Liver (tissue), 9 donors: ENCODE measurements around the gene APOE. TPM values are rescaled to one million over a fixed set of nuclear protein-coding genes. Genes with fewer than 3 reads are reported as not detected.
"Not testable (repeated sequence)": the region's sequence is repeated elsewhere in the genome, so short reads cannot be mapped to it uniquely, and the experiment has no call there.

Source experiments
- DNase-seq: peaks from one replicate; pipeline ENCODE4 v3.0.0-alpha.2; 2017; ENCODE audit warnings: low spot score
- H3K27ac ChIP-seq, 2 donors: one replicate each; pipeline ENCODE4 v1.7.0; 2013; ENCODE audit warnings: inconsistent platforms in 2 of 2, low read length in 2 of 2, control low read depth in 1 of 2, low read depth in 1 of 2, mild to moderate bottlenecking in 1 of 2
- H3K27me3 ChIP-seq, 4 donors: one replicate each; pipeline versions ENCODE4 v1.6.1 to v1.7.0; 2013; ENCODE audit warnings: low read length in 3 of 4, inconsistent platforms in 1 of 4, mild to moderate bottlenecking in 1 of 4, moderate library complexity in 1 of 4; ENCODE audit not compliant: control insufficient read depth in 4 of 4, insufficient read depth in 4 of 4
- H3K36me3 ChIP-seq, 4 donors: one replicate each; pipeline versions ENCODE4 v1.6.1 to v1.7.0; 2013; ENCODE audit warnings: low read length in 3 of 4, mild to moderate bottlenecking in 3 of 4, low read depth in 1 of 4, moderate library complexity in 1 of 4; ENCODE audit not compliant: control insufficient read depth in 4 of 4, insufficient read depth in 3 of 4
- H3K4me1 ChIP-seq, 4 donors: one replicate each; pipeline versions ENCODE4 v1.6.1 to v1.7.0; 2013; ENCODE audit warnings: low read length in 3 of 4, mild to moderate bottlenecking in 3 of 4, moderate library complexity in 1 of 4; ENCODE audit not compliant: control insufficient read depth in 4 of 4, insufficient read depth in 4 of 4
- H3K4me3 ChIP-seq, 3 donors: one replicate each; pipeline versions ENCODE4 v1.6.1 to v1.7.0; 2013; ENCODE audit warnings: low read length in 3 of 3, control low read depth in 1 of 3, low read depth in 1 of 3, mild to moderate bottlenecking in 1 of 3
- H3K9ac ChIP-seq, 2 donors: one replicate each; pipeline ENCODE4 v1.7.0; 2013; ENCODE audit warnings: low read length in 2 of 2, mild to moderate bottlenecking in 2 of 2, moderate library complexity in 2 of 2, control low read depth in 1 of 2, low read depth in 1 of 2
- H3K9me3 ChIP-seq, 4 donors: one replicate each; pipeline versions ENCODE4 v1.6.1 to v1.7.0; 2013; ENCODE audit warnings: low read length in 3 of 4; ENCODE audit not compliant: control insufficient read depth in 4 of 4
- CTCF ChIP-seq: fragments of 150-350 bp; IDR thresholded peaks from 2 replicates; pipeline ENCODE4 v1.5.1; 2017; ENCODE audit warnings: improper control_type of control experiment, low read depth, low read length; ENCODE audit not compliant: missing input control
- EGR1 ChIP-seq, 2 donors: IDR thresholded peaks; 2 replicates each; pipeline ENCODE4 v1.6.1; 2016 to 2018; ENCODE audit warnings: antibody characterized with exemption in 2 of 2, low read depth in 2 of 2
- FOXA1 ChIP-seq: IDR thresholded peaks from 2 replicates; pipeline ENCODE4 v1.6.1; 2016; ENCODE audit warnings: antibody characterized with exemption
- FOXA2 ChIP-seq: IDR thresholded peaks from 2 replicates; pipeline ENCODE4 v1.6.1; 2016; ENCODE audit warnings: antibody characterized with exemption
- GABPA ChIP-seq, 2 donors: IDR thresholded peaks in 1 of 2; conservative IDR thresholded peaks in 1 of 2; 2 replicates each; pipeline ENCODE4 v1.6.1; 2016; ENCODE audit warnings: antibody characterized with exemption in 2 of 2, mild to moderate bottlenecking in 1 of 2, moderate library complexity in 1 of 2
- HNF4A ChIP-seq, 2 donors: conservative IDR thresholded peaks; 2 replicates each; pipeline ENCODE4 v1.6.1; 2016; ENCODE audit warnings: antibody characterized with exemption in 2 of 2, mild to moderate bottlenecking in 2 of 2
- HNF4G ChIP-seq: IDR thresholded peaks from 2 replicates; pipeline ENCODE4 v1.6.1; 2016; ENCODE audit warnings: antibody characterized with exemption
- JUND ChIP-seq, 2 donors: IDR thresholded peaks; 2 replicates each; pipeline ENCODE4 v1.6.1; 2016; ENCODE audit warnings: antibody characterized with exemption in 2 of 2
- NR2F2 ChIP-seq: IDR thresholded peaks from 2 replicates; pipeline ENCODE4 v1.6.1; 2016; ENCODE audit warnings: antibody characterized with exemption
- RAD21 ChIP-seq, 2 donors: IDR thresholded peaks; 2 replicates each; pipeline ENCODE4 v1.6.1; 2016; ENCODE audit warnings: antibody characterized with exemption in 2 of 2, mild to moderate bottlenecking in 2 of 2
- REST ChIP-seq: IDR thresholded peaks from 2 replicates; pipeline ENCODE4 v1.6.1; 2016; ENCODE audit warnings: antibody characterized with exemption, mild to moderate bottlenecking
- RXRA ChIP-seq, 2 donors: IDR thresholded peaks; 2 replicates each; pipeline ENCODE4 v1.6.1; 2017 to 2018; ENCODE audit warnings: antibody characterized with exemption in 2 of 2, mild to moderate bottlenecking in 1 of 2
- SP1 ChIP-seq: IDR thresholded peaks from 2 replicates; pipeline ENCODE4 v1.6.1; 2018; ENCODE audit warnings: antibody characterized with exemption, mild to moderate bottlenecking
- TAF1 ChIP-seq: conservative IDR thresholded peaks from 2 replicates; pipeline ENCODE4 v1.6.1; 2016; ENCODE audit warnings: antibody characterized with exemption, mild to moderate bottlenecking
- YY1 ChIP-seq: IDR thresholded peaks from 2 replicates; pipeline ENCODE4 v1.6.1; 2016; ENCODE audit warnings: antibody characterized with exemption, mild to moderate bottlenecking
- WGBS: extraction: QIAGEN DNeasy Blood & Tissue Kit; methylation state at CpG from one replicate; pipeline ENCODE4 v1.1.7; 2013; 5-methylcytosine and 5-hydroxymethylcytosine counted together
- polyA plus RNA-seq, 2 donors: library from polyadenylated mRNA; stranded (reverse) in 1 of 2; unstranded in 1 of 2; fragments of 200-250 nt in 1 of 2; fragments of >200 nt in 1 of 2; fragmentation: Nextera tagmentation in 1 of 2; extraction: Ambion mirVana in 1 of 2; gene quantifications; one replicate each; pipeline versions ENCODE4 v1.2.1 to v1.2.3, GENCODE V29; 2013 to 2015
- total RNA-seq, 2 donors: library from RNA; depleted of rRNA; stranded (reverse); fragments of >200 nt; gene quantifications; one replicate each; pipeline ENCODE4 v1.2.3, GENCODE V29; 2014
- TF ChIP-seq, protein P1 (sequence below): IDR thresholded peaks from 2 replicates; pipeline ENCODE4 v1.6.1; 2016; ENCODE audit warnings: antibody characterized with exemption
- TF ChIP-seq, protein P2 (sequence below): IDR thresholded peaks from 2 replicates; pipeline ENCODE4 v1.6.1; 2016; ENCODE audit warnings: antibody characterized with exemption
- TF ChIP-seq, protein P3 (sequence below): IDR thresholded peaks from 2 replicates; pipeline ENCODE4 v1.6.1; 2016; ENCODE audit warnings: antibody characterized with exemption
- donor health status: healthy.
- donor health status: healthy.
- donor health status: healthy.
- donor health status: healthy.
- donor health status: healthy.

The APOE gene
- total and polyA plus RNA-seq, 4 donors: 1,884 to 5,263 (median 3,713) TPM

DNA sequence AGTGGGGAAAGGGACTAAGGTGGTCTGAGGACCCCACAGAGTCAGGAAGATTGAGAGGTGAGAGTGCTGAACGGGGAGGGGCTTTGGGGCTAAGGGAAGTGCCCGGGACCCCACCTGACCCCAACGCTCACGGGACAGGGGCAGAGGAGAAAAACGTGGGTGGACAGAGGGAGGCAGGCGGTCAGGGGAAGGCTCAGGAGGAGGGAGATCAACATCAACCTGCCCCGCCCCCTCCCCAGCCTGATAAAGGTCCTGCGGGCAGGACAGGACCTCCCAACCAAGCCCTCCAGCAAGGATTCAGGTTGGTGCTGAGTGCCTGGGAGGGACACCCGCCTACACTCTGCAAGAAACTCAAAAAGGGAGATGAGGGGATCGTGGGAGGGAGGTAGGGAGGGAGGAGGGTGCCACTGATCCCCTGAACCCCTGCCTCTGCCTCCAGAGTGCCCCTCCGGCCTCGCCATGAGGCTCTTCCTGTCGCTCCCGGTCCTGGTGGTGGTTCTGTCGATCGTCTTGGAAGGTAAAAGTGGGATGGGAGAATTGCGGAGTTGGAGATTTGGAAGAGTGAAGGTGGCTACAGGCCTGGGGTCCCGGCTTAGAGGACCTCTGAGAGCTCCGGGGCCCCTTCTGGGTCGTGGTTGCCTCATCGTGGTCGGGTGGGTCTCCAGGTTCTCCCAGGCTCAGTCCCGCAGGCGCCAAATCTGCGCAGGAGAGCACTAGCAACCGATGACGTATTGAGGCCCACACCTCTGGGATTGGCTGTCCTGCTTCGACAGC is 9.0 kb downstream of the APOE start, which contains the start of gene APOC1:
Gene APOC1 (plus strand): TSS at position 176 of the 774 bp plus-strand sequence. CDS start 284 bp downstream, at position 460.
- DNase-seq: peak; percentile 85
- TF ChIP-seq SP1 (peak; percentile 52), RAD21 (IDR thresholded peaks at IDR 0.05) (peak in 1 of 2 donors; percentile 36), HNF4A (conservative IDR thresholded peaks at IDR 0.05) (peak in 1 of 2 donors; percentile 40), RXRA (IDR thresholded peaks at IDR 0.05) (peak; percentile 75 to 76), TAF1 (peak; percentile 66), EGR1 (IDR thresholded peaks at IDR 0.05; ENCODE audit: low read depth in 2 of 2) (peak; percentile 79 to 93), REST (peak; percentile 79)

GRCh38 chr19:44924243-44924725 is 18.7 kb downstream of the APOE start:
- peak overlapping the region in 1 of 2 donors; percentile 38 for H3K9ac ChIP-seq
- peaks cover 0 to 1% (median 0%) of the 10 kb centered on the region in 4 donors for H3K36me3 ChIP-seq
- no peak overlapping the region for H3K4me3 ChIP-seq
- no peaks in the 10 kb centered on the region for H3K9me3 ChIP-seq
- no peaks in the 10 kb centered on the region for H3K27me3 ChIP-seq
- H3K4me1 ChIP-seq: peaks cover 22 to 53% (median 39%) of the 10 kb centered on the region in 4 donors
- 28% methylated on average over 8 of the region's 8 CpGs for WGBS
- H3K27ac ChIP-seq: peak overlapping the region; percentile 94 to 95
- peak; percentile 62 for DNase-seq
- peak; percentile 71 for TF ChIP-seq YY1
- TF ChIP-seq, protein P1, sequence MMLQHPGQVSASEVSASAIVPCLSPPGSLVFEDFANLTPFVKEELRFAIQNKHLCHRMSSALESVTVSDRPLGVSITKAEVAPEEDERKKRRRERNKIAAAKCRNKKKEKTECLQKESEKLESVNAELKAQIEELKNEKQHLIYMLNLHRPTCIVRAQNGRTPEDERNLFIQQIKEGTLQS: peak; percentile 66
- peak; percentile 60 to 76 for TF ChIP-seq RAD21 (IDR thresholded peaks at IDR 0.05)
- TF ChIP-seq HNF4G: peak; percentile 78
- TF ChIP-seq EGR1 (IDR thresholded peaks at IDR 0.05; ENCODE audit: low read depth in 2 of 2): peak; percentile 58 to 73
- no peak for TF ChIP-seq GABPA (IDR thresholded peaks at IDR 0.05 in 1 of 2, conservative IDR thresholded peaks at IDR 0.05 in 1 of 2)
- TF ChIP-seq RXRA (IDR thresholded peaks at IDR 0.05): peak; percentile 99
- TF ChIP-seq CTCF: no peak
- TF ChIP-seq SP1: peak; percentile 99
- peak; percentile 79 for TF ChIP-seq FOXA2
- TF ChIP-seq FOXA1: peak; percentile 86
- TF ChIP-seq TAF1: peak; percentile 67
- TF ChIP-seq HNF4A (conservative IDR thresholded peaks at IDR 0.05): peak; percentile 94 to 95
- TF ChIP-seq JUND (IDR thresholded peaks at IDR 0.05): peak; percentile 74 to 89
- peak; percentile 95 for TF ChIP-seq NR2F2
- TF ChIP-seq REST: peak; percentile 88
- TF ChIP-seq, protein P2, sequence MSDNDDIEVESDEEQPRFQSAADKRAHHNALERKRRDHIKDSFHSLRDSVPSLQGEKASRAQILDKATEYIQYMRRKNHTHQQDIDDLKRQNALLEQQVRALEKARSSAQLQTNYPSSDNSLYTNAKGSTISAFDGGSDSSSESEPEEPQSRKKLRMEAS: peak; percentile 94
- TF ChIP-seq, protein P3, sequence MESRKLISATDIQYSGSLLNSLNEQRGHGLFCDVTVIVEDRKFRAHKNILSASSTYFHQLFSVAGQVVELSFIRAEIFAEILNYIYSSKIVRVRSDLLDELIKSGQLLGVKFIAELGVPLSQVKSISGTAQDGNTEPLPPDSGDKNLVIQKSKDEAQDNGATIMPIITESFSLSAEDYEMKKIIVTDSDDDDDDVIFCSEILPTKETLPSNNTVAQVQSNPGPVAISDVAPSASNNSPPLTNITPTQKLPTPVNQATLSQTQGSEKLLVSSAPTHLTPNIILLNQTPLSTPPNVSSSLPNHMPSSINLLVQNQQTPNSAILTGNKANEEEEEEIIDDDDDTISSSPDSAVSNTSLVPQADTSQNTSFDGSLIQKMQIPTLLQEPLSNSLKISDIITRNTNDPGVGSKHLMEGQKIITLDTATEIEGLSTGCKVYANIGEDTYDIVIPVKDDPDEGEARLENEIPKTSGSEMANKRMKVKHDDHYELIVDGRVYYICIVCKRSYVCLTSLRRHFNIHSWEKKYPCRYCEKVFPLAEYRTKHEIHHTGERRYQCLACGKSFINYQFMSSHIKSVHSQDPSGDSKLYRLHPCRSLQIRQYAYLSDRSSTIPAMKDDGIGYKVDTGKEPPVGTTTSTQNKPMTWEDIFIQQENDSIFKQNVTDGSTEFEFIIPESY: peak; percentile 90

More for the DNA sequence above, 9.0 kb downstream of the APOE start, which contains the start of gene APOC1:
- Histone ChIP-seq H3K9ac (peak within 1 kb of the TSS; percentile 62 to 91), H3K4me1 (peaks cover 5 to 50% (median 32%) of the 10 kb centered on the region in 4 donors), H3K4me3 (peak within 1 kb of the TSS; percentile 54 to 80 (median 71)), H3K27ac (peak within 1 kb of the TSS; percentile 90 to 93)
- not testable (repeated sequence) for H3K27me3 ChIP-seq, H3K9me3 ChIP-seq, H3K36me3 ChIP-seq
- 4% methylated on average over 28 of the region's 28 CpGs for WGBS
